ENCODE data around the gene DOCK11. TPM values are rescaled to one million over a fixed set of nuclear protein-coding genes. Genes with fewer than 3 reads are reported as not detected.
"Not testable (repeated sequence)": the region's sequence is repeated elsewhere in the genome, so short reads cannot be mapped to it uniquely, and the experiment has no call there.

Gene DOCK11
- total RNA-seq, 1 donor from 2014 or later = 4.2 TPM

DNA sequence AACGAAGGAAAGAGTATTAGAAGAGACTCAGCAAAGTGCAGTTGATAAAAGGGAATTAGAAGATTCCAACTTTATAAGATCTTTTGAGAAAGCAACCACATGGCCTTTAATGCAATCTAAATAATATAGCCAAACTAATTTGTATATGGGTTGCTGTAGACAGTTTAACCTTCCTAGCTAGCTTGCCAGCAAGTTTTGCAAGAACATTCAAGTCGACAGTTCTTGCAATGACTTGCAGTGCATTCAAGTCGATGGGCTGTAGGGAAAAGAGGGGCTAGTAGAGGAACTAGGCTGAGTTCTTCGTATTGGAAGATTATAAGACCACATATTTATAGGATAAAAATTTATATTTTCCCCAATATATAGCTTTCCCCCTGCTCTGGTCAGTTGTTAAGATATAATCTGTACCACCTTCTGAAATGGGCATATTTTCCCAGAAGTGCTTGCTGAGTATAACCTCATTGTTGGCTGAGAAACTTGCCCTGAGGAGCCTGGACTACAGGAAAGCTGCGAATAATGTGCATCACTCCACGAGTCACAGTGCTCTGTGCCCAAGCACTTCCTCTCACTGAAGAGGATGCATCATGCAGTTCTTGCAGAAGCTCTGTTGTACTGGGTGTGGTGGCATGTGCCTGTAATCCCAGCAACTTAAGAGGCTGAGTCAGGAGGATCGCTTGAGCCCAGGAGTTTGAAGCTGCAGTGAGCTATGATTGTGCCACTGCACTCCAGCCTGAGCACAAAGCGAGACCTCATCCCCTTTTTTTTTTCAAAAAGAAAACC, 56.7 kb downstream of the DOCK11 start:
- intact Hi-C loops (cut with DNase I) = no loop called here
- peak; percentile 39 for DNase-seq
- no peak for ATAC-seq (ENCODE audit: poor library complexity)

DNA sequence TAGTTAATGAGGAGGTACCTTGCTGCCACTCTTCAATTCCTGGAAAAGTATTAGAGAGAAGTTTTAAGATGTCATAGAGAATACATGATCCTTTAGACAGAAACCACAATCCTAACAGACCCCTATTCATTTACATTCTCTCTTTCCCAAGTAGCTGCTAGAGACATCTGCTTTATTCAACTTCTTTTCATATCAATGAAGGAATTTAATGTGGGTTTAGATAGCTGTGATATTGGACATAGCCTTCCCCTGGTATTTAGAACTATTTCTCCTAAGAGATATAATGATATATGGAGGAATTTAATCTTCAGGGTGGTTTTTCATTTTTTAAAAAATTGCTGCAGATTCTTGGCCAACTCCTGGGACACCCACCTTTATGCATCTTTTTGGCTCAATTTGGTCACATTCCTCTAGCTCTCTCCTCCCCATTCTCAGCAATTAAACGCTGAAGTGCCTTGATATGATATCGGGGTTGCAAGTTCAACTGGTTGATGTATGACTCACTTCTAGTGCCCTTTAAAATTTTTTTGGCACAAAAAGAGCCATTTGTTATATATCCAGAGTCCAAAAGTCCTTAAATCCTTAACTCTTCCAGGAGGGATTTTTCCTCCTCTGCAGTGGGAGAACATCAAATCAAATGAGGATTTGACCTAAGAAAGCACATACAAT, 57.6 kb downstream of the DOCK11 start:
- ATAC-seq (ENCODE audit: poor library complexity) (no peak), DNase-seq (no peak)
- intact Hi-C loops (cut with DNase I) = no loop called here

DNA sequence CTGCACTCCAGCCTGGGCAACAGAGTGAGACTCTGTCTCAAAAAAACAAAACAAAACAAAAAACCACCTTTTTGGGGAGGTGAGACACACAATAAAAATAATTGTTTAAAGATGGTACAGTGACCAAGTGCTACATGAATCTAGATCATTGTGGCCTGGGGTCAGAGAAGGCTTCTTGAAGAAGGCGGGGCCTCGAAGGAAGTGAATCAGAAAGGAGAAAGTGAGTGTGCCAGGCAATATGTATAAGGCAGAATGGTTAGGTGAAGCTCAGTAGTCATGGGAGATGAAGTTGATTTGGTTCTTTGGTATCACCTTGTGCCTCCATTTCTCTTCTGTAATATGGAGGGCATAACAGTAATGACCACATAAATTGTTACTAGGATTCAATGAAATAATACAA, 58.9 kb downstream of the DOCK11 start:
- intact Hi-C loops (cut with DNase I) = no loop called here
- ATAC-seq (ENCODE audit: poor library complexity) (no peak), DNase-seq (no peak)

DNA sequence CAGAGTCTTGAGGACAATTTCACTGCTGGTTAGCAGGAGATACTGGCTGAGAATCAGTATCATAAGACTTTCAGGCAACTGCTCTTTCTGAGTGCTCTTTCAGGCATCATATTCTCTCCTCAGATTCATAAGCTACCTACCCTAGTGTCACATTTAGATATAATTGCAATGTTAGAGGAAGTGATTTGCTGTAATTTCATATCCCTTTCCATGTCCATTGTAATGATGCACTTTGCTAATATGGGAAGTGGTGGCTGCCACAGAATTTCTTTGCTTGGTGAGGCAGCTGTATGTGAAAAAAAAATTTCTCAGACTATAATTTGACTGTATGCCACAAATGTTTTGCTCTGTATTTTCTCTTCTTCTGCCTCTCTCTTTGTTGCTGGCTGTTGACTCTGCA, 63.3 kb downstream of the DOCK11 start:
- DNase-seq (no peak), ATAC-seq (ENCODE audit: poor library complexity) (no peak)
- intact Hi-C loops (cut with DNase I) = no loop called here

DNA sequence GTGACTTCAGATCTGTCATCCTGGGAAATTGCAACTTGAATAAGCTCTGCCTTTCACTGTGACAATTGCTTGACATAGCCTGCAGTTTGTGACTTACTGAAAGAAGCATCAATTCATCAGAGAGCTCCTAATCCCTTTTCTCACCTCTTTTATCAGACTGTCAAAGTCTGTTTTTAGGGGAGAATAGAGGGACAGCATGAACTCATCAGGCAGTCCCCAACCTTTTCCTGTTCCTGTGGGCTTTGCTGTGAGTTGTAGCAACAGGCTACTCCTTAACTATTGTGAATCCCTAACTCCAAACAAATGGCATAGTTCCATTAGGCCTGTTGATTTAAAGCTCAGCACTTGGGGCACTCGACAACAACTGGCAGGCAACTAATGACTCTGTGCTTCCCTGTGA, 64.9 kb downstream of the DOCK11 start:
- intact Hi-C loops (cut with DNase I) = no loop called here
- ATAC-seq (ENCODE audit: poor library complexity) (no peak), DNase-seq (no peak)

DNA sequence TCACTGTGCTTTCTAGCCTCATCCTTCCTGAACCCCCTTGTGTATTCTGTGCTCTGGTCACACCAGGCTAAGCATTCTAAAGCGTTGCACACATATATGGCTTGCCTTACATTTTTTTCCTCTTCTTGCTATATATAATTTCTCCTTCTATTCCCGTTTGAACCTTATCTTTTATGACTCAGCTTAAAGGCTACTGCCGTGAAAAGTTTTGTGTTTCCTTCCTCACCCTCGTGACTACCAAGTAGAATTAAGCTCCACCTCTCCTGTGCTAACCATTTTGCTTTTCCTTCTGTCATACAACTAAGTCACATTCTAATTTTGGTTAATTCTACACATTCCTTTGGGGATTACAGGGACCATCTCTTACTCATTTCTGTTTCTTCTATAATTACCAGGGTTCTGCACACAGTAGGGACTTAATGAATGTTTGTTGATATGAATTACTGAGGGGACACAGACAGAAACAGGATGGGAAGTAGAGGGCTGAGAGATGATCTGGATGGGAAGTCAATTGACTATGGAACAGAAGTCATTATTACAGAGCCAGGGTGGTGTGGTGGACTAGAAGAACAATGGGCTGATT, 67.1 kb downstream of the DOCK11 start:
- ATAC-seq (ENCODE audit: poor library complexity) (no peak), DNase-seq (no peak)
- intact Hi-C loops (cut with DNase I) = no loop called here

DNA sequence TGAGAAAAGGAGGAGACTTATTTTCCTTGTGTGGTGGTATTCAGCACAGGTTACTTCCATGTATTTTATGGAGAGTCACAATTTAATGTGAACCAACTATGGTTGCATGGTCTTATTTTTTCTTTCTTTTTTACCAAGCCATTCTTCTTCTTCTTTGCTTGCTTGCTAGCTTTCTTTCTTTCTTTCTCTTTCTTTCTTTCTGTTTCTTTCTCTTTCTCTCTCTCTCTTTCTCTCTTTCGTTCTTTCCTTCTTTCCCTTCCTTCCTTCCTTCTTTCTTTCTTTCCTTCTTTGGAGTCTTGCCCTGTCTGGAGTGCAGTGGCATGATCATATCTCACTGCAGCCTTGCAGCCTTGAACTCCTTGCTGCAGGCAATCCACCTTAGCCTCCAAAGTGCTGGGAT, 68.9 kb downstream of the DOCK11 start:
- intact Hi-C loops (cut with DNase I) = no loop called here
- no peak for ATAC-seq (ENCODE audit: poor library complexity)

DNA sequence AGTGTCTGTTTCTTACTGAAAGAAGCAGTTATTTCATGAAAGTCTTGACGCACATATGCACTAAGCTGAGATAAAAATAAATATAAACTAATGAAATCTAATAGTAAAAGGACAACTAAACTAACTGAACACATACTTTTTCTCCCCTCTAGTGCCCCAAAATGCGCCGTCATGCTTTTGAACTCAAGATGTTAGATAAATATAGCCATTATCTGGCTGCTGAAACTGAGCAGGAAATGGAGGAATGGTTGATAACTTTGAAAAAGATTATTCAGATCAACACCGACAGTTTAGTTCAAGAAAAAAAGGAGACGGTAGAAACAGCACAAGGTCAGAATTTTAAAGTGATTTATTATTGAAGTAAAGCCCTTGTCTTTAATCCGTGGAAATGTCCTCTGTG, 70.2 kb downstream of the DOCK11 start:
- no peak for DNase-seq
- no peak for ATAC-seq (ENCODE audit: poor library complexity)
- intact Hi-C loops (cut with DNase I) = no loop called here

More for the DNA sequence above, 68.9 kb downstream of the DOCK11 start:
- DNase-seq = no peak

DNA sequence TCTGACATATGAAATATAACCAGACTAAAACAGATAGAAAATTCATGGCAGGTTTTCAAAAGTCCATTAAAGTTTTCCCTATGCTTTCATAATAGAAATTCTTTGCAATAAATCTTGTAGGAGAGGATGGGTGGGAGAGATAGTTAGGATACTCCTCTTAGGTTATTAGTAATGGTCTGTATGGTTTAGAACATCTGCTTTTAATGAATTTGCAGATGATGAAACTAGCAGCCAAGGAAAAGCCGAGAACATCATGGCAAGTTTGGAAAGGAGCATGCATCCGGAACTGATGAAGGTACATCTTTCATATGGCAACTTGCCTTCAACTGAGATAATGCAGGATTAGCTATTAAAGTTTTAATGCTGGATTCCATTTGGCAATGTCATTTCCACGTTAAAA, 70.7 kb downstream of the DOCK11 start:
- DNase-seq (no peak), ATAC-seq (ENCODE audit: poor library complexity) (no peak)
- intact Hi-C loops (cut with DNase I) = no loop called here

DNA sequence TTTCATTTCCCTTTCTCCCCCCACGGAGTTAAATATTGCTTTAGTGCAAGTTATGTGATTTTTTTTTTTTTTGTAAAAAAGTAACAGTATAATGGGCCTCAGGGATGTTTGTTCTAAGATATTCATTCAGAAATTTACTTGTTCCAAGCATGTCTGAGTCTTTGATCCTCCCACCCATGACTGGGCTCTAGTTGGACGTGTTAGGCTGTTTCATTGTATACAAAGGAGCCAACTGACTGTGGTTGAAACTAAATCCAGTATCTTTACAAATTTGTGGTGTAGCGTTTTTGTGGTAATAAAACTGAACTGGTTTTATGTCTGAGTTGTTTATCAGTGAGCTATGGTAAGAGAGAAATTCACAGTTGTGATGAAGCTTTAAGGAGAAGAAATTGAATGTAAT, 74.1 kb downstream of the DOCK11 start:
- ATAC-seq (ENCODE audit: poor library complexity) = no peak
- no peak for DNase-seq
- intact Hi-C loops (cut with DNase I) = no loop called here

DNA sequence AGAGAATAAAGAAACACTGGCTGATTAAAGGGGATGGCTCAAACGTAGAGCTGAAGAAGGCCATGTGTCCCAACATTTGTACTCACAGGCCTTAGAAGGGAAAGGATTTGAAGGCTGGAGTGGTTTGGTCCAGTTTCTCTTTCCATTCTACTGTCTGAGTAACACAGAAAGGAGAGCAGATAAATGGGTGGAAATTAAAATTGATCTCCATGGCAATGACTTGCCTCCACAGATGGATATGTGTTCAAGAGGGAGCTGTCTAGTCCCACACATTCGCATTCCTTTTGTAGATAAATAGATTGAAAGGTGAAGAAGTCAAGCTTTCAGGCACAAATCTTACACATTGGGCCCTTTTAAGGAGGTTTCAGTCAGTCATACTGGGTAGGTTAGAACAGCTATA, 74.6 kb downstream of the DOCK11 start:
- DNase-seq (no peak), ATAC-seq (ENCODE audit: poor library complexity) (no peak)
- intact Hi-C loops (cut with DNase I) = no loop called here

DNA sequence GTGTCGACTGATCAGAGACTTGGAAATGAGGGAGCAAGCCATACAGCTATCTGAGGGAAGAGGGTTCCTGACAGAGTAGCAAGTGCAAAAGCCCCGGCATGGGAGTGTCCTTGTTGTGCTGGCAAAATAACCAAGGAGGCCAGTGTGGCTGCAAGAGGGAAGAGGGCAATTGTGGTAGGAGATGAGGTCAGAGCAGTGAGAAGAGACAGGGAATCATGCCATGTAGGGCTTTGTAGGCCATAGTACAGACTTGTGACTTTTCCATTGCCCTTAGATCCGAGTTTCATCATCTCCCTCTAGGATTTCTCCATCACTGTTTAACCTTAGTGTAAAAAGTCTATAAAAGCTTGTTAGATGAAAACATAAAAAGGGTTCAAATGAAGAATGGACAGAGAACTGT, 76.2 kb downstream of the DOCK11 start:
- intact Hi-C loops (cut with DNase I) = no loop called here
- ATAC-seq (ENCODE audit: poor library complexity) (no peak), DNase-seq (no peak)

DNA sequence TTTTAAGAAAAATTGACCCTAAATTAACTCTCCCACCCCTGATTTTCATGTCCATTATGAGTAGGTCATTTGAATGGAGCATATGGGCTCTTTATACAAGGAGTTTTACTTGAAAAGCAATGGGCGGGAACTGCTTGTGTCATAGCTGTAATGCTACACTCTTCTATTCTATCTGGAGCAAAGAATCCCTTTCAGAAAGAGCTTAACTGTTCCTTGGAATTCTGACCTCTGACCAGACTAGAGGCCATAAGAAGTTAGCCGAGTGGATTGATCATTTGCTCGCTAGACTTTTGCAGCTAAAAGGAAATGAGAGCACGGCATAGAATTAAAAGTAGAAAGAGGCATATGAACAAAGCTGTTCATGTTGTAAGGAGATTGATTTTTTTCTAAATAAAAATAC, 79.1 kb downstream of the DOCK11 start:
- DNase-seq (no peak), ATAC-seq (ENCODE audit: poor library complexity) (no peak)
- intact Hi-C loops (cut with DNase I) = no loop called here

DNA sequence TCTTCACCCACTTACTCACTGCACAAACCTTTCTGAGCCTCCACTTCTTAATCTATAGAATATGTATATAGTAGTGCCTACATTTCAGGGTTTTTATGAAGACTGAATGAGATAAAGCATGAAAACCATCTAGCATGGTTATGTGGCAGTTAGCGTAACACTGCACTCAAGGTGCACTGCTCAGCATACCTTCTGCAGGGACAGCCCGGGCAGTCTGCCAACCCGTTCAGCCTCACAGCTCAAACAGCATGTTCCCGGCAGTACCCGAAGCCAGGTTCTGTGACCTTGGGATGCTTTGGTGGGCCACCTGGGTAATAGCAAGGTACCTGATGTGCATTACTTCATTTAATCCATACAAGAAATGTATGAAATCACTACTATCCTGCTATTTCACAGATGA, 81.4 kb downstream of the DOCK11 start:
- ATAC-seq (ENCODE audit: poor library complexity) = no peak
- DNase-seq = no peak
- intact Hi-C loops (cut with DNase I) = no loop called here

DNA sequence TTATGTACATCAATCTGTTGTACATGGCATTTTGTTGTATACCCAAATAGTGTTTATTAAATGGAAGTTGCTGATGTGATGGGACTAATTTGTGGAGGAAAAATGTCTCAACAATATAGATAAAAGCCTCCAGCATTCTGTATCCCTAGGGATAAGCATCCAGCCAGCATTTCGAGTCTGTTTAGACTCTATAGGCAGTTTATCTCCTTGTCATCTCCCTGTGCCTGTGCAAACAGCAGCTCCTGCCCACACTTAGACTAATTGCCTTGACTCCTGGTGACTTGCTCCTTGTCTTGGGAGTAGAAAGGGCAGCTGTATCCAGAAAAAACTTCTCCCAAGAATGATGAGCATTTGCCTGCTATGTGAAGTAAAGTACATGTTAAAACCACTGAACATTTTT, 83.8 kb downstream of the DOCK11 start:
- intact Hi-C loops (cut with DNase I) = no loop called here
- DNase-seq (no peak), ATAC-seq (ENCODE audit: poor library complexity) (no peak)

DNA sequence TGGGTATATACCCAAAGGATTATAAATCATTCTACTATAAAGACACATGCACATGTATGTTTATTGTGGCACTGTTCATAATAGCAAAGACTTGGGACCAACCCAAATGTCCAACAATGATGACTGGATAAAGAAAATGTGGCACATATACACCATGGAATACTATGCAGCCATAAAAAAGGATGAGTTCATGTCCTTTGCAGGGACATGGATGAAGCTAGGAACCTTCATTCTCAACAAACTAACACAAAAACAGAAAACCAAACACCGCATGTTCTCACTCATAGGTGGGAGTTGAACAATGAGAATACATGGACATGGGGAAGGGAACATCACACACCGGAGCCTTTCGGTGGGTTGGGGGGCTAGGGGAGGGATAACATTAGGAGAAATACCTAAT, 87.3 kb downstream of the DOCK11 start:
- intact Hi-C loops (cut with DNase I); ATAC-seq (ENCODE audit: poor library complexity); DNase-seq: not testable (repeated sequence)

DNA sequence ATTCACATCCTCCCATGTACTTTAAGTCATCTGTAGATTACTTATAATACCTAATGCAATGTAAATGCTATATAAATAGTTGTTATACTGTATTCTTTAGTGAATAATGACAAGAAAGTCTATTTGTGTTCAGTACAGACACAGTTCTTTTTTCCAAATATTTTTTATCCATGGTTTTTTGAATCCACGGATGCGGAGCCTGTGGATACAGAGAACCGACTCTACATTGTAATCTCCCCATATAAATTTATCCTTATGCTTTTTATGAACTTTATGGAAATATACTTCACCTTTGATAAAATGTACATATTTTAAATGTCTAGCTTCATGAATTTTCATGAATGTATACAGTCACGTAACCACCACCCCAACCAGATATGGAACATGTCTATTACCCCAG, 88.2 kb downstream of the DOCK11 start:
- intact Hi-C loops (cut with DNase I) = no loop called here
- DNase-seq (no peak), ATAC-seq (ENCODE audit: poor library complexity) (no peak)

DNA sequence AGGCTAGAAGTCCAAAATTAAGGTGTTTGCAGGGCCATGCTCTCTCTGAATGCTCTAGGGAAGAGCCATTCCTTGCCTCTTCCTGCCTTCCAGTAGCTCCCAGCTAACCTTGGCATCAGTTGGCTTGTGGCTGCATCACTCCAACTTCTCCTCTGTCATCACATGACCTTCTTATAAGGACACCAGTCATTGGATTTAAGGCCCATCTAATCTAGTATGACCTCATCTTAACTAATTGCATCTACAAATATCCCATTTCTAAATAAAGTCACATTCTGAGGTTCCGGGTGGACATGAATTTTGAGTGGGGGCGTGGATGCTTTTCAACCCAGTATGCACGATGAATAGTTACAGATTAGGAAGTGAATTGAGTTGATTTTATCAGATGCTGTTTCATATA, 89.7 kb downstream of the DOCK11 start:
- no peak for DNase-seq
- ATAC-seq (ENCODE audit: poor library complexity) = no peak
- intact Hi-C loops (cut with DNase I) = no loop called here

DNA sequence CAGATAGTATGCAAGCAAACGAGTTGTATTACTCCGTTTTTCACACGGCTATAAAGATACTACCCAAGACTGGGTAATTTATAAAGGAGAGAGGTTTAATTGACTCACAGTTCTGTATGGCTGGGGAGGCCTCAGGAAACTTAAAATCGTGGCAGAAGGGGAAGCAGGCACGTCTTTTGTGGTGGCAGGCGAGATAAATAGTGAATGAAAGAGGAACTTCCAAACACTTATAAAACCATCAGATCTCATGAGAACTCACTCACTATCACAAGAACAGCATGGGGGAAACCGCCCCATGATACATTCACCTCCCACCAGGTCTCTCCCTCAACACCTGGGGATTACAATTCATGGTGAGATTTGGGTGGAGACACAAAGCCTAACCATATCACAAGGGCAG, 90.6 kb downstream of the DOCK11 start:
- DNase-seq; ATAC-seq (ENCODE audit: poor library complexity); intact Hi-C loops (cut with DNase I): not testable (repeated sequence)

DNA sequence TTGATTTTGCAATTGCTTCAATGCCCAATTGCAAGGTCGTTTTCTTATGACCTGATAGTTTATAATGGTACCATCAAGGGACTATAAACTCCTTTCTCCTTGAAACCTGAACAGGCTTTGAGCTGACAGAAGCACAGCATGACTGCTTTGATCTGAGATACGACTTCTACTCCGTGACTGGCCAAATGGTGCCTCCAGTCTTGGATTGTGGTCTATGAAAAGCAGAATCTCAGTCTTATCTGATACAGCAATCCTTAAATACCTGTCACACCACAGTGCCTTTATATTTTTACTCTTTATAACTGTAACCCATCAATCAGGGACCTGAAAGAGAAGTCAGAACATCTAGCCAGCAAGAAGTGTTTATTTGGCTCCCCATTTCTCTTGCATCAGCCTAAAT, 93.1 kb downstream of the DOCK11 start:
- intact Hi-C loops (cut with DNase I) = no loop called here
- no peak for DNase-seq
- ATAC-seq (ENCODE audit: poor library complexity) = no peak
